HepG2 (cell line): ENCODE data around the gene RPS6KB1. TPM values are rescaled to one million over a fixed set of nuclear protein-coding genes. Genes with fewer than 3 reads are reported as not detected.

Experiments used
- ATAC-seq: fragments of 200-7000 bp; cut with Tn5 transposase; 3 replicates; pipeline ENCODE4 v1.9.1; 2020; ENCODE audit warnings: mild to moderate bottlenecking, moderate library complexity
- BruUV-seq: library from RNA; stranded (reverse); fragments of 400-500 nt; replicated peaks from 2 replicates; lab custom pipeline; 2021; lab: Mats Ljungman, UMichigan
- CTCF ChIA-PET: fragments of 300-600 bp; formaldehyde crosslinking; extraction: SDS; loops from one replicate; lab custom pipeline; 2021; ENCODE audit warnings: low total read pairs, inconsistent platforms, low intra/inter-chr PET ratio; lab: Yijun Ruan, JAX
- POLR2A ChIA-PET: fragments of 350-600 bp; sonication (Branson Sonifier 250); formaldehyde crosslinking; loops from one replicate; lab custom pipeline; 2020; ENCODE audit warnings: antibody characterized with exemption, inconsistent platforms; lab: Yijun Ruan, JAX
- DNase-seq: peaks from one replicate; pipeline ENCODE4 v3.0.0-alpha.2; 2015; ENCODE audit warnings: low spot score
- FAIRE-seq: peaks from 3 replicates; lab custom pipeline; 2011; peaks lifted over from hg19 to GRCh38; lab: Jason Lieb, UNC
- H2AFZ ChIP-seq: one replicate; pipeline ENCODE4 v1.6.1; 2011; ENCODE audit warnings: low read length, inconsistent platforms
- H3K27ac ChIP-seq: fragments of 300-600 bp; 3 replicates; pipeline ENCODE4 v1.8.0; 2011; ENCODE audit warnings: mixed run types, mild to moderate bottlenecking, mixed read lengths, low read length, inconsistent platforms; ENCODE audit not compliant: insufficient read depth; ENCODE audit errors: extremely low read length
- H3K27me3 ChIP-seq, 2 experiments: fragments of 200-600 bp in 1 of 2; 2 replicates in 1 of 2; 3 replicates in 1 of 2; pipeline versions ENCODE4 v1.6.0 to v1.8.0; 2011; ENCODE audit warnings: low read length in 2 of 2, mild to moderate bottlenecking in 2 of 2, moderate library complexity in 2 of 2, inconsistent platforms in 1 of 2; ENCODE audit not compliant: insufficient read depth in 2 of 2, control insufficient read depth in 1 of 2
- H3K36me3 ChIP-seq, 2 experiments: fragments of 200-600 bp in 1 of 2; replicated peaks in 1 of 2; 2 replicates in 1 of 2; 3 replicates in 1 of 2; pipeline versions ENCODE4 v1.5.1 to v1.8.0; 2011; ENCODE audit warnings: low read length in 2 of 2, inconsistent platforms in 1 of 2; ENCODE audit not compliant: insufficient read depth in 2 of 2, control insufficient read depth in 1 of 2
- H3K4me1 ChIP-seq: 2 replicates; pipeline ENCODE4 v1.5.1; 2012; ENCODE audit warnings: low read length, inconsistent platforms; ENCODE audit not compliant: insufficient read depth
- H3K4me2 ChIP-seq: 2 replicates; pipeline ENCODE4 v1.6.0; 2011; ENCODE audit warnings: low read depth, low read length, inconsistent platforms
- H3K4me3 ChIP-seq, 3 experiments: fragments of 200-600 bp in 1 of 3; sonication (generic), shearing (Covaris generic) in 1 of 3; replicated peaks in 1 of 3; 2 replicates each; pipeline ENCODE4 v1.5.1; 2011 to 2016; ENCODE audit warnings: low read length in 3 of 3, inconsistent platforms in 2 of 3, low read depth in 2 of 3, mild to moderate bottlenecking in 2 of 3, control low read depth in 1 of 3, mixed read lengths in 1 of 3; ENCODE audit not compliant: insufficient read depth in 1 of 3
- H3K79me2 ChIP-seq: one replicate; pipeline ENCODE4 v1.6.1; 2011; ENCODE audit warnings: low read length, inconsistent platforms; ENCODE audit not compliant: insufficient read depth
- H3K9ac ChIP-seq: 2 replicates; pipeline ENCODE4 v1.6.0; 2011; ENCODE audit warnings: mild to moderate bottlenecking, low read depth, low read length, inconsistent platforms; ENCODE audit not compliant: insufficient read depth
- H3K9me3 ChIP-seq: 2 replicates; pipeline ENCODE4 v1.5.1; 2012; ENCODE audit warnings: mild to moderate bottlenecking, low read length
- H4K20me1 ChIP-seq: 2 replicates; pipeline ENCODE4 v1.6.0; 2011; ENCODE audit warnings: inconsistent platforms, mild to moderate bottlenecking, low read length, moderate library complexity; ENCODE audit not compliant: insufficient read depth
- CHD4 ChIP-seq: fragments of 200-600 bp; sonication (generic); IDR thresholded peaks from 2 replicates; pipeline ENCODE4 v1.7.0; 2017; ENCODE audit warnings: mild to moderate bottlenecking, low read length, borderline replicate concordance
- FUBP1 ChIP-seq: sonication (generic); formaldehyde crosslinking; IDR thresholded peaks from 2 replicates; pipeline ENCODE4 v1.5.1; 2020; ENCODE audit warnings: missing genetic modification reagents, mild to moderate bottlenecking, borderline replicate concordance
- GMEB2 ChIP-seq: IDR thresholded peaks from 2 replicates; pipeline ENCODE4 v1.6.1; 2016; ENCODE audit warnings: missing biosample characterization, missing genetic modification reagents, low read depth
- NFKBIZ ChIP-seq: IDR thresholded peaks from 2 replicates; pipeline ENCODE4 v1.6.1; 2018; ENCODE audit warnings: missing genetic modification reagents, missing compliant biosample characterization
- POLR2AphosphoS5 ChIP-seq: IDR thresholded peaks from 2 replicates; pipeline ENCODE4 v1.6.1; 2012; ENCODE audit warnings: low read depth, low read length
- RXRB ChIP-seq: IDR thresholded peaks from 2 replicates; pipeline ENCODE4 v1.6.1; 2016; ENCODE audit warnings: borderline replicate concordance, missing genetic modification reagents, missing compliant biosample characterization
- SRSF1 ChIP-seq: fragments of 200-400 bp; formaldehyde crosslinking; optimal IDR thresholded peaks from 2 replicates; pipeline ENCODE3; 2017; ENCODE audit warnings: mild to moderate bottlenecking, low read depth, low read length, moderate library complexity
- THRA ChIP-seq: sonication (generic); formaldehyde crosslinking; IDR thresholded peaks from 2 replicates; pipeline ENCODE4 v1.4.0; 2020; ENCODE audit warnings: missing genetic modification reagents, borderline replicate concordance
- ZEB1 ChIP-seq: IDR thresholded peaks from 2 replicates; pipeline ENCODE4 v1.6.1; 2012; ENCODE audit warnings: mild to moderate bottlenecking, low read depth, inconsistent platforms; ENCODE audit not compliant: insufficient replicate concordance
- ZNF205 ChIP-seq: IDR thresholded peaks from 2 replicates; pipeline ENCODE4 v1.6.1; 2018; ENCODE audit warnings: missing biosample characterization, missing genetic modification reagents
- ZNF414 ChIP-seq: sonication (generic); formaldehyde crosslinking; IDR thresholded peaks from 2 replicates; pipeline ENCODE4 v1.5.0; 2020; ENCODE audit warnings: missing genetic modification reagents
- ZNF44 ChIP-seq: sonication (generic); formaldehyde crosslinking; IDR thresholded peaks from 2 replicates; pipeline ENCODE4 v1.5.1; 2020; ENCODE audit warnings: mild to moderate bottlenecking, missing genetic modification reagents
- ZNF510 ChIP-seq: sonication (generic); formaldehyde crosslinking; IDR thresholded peaks from 2 replicates; pipeline ENCODE4 v1.4.0; 2020; ENCODE audit warnings: low read depth, mild to moderate bottlenecking, missing genetic modification reagents
- ZSCAN9 ChIP-seq: IDR thresholded peaks from 2 replicates; pipeline ENCODE4 v1.6.1; 2016; ENCODE audit warnings: borderline replicate concordance
- WGBS: methylation state at CpG from one replicate; pipeline ENCODE4 v1.1.6; 2017; ENCODE audit warnings: low lambda C conversion rate; 5-methylcytosine and 5-hydroxymethylcytosine counted together
- in situ Hi-C: cut with HindIII; loops from 2 replicates; pipeline ENCODE4 v1.10.0; 2017; ENCODE audit warnings: low pct_unique_long_range_greater_than_20kb; ENCODE audit not compliant: extremely low pct_ligation_motif_present
- intact Hi-C: fragments of 100-400 bp; cut with micrococcal nuclease; formaldehyde crosslinking; loops from one replicate; pipeline ENCODE4 v1.10.0; 2022; ENCODE audit not compliant: unreplicated experiment
- polyA plus RNA-seq, 8 experiments: library from polyadenylated mRNA; depleted of rRNA in 3 of 8; stranded (reverse) in 7 of 8; unstranded in 1 of 8; fragments of >200 nt; fragmentation: Illumina TruSeq in 4 of 8; extraction: Trizol in 4 of 8; gene quantifications; 2 replicates each; pipeline versions ENCODE4 v1.2.1 to v1.2.3, GENCODE V29; 2011 to 2016; ENCODE audit warnings: low read depth in 4 of 8, missing spikeins in 1 of 8, mixed read lengths in 1 of 8; ENCODE audit not compliant: insufficient read depth in 1 of 8
- total RNA-seq, 5 experiments: library from RNA; depleted of rRNA; stranded (reverse); fragments of >200 nt; fragmentation: Illumina TruSeq; extraction: Trizol; gene quantifications; 2 replicates each; pipeline ENCODE4 v1.2.3, GENCODE V29; 2016; ENCODE audit warnings: low read depth in 1 of 5
- TF ChIP-seq, protein P1 (sequence below): IDR thresholded peaks from 2 replicates; pipeline ENCODE4 v1.6.1; 2012; ENCODE audit warnings: low read depth, low read length, improper control_type of control experiment

Gene RPS6KB1
- total and polyA plus RNA-seq, 2 of the 13 experiments (the other 11 are each of a cell fraction or from before 2014, with no cell fraction given): 16.5 to 42.2 TPM

- Histone ChIP-seq H2AFZ (no peak overlapping the region), H3K36me3 (peaks cover 4 to 17% of the 10 kb centered on the region in 2 experiments), H3K79me2 (no peaks in the 10 kb centered on the region), H3K27ac (no peak overlapping the region), H3K9me3 (no peaks in the 10 kb centered on the region), H3K9ac (no peak overlapping the region), H3K4me2 (no peak overlapping the region), H3K4me1 (peaks cover 54% of the 10 kb centered on the region), H3K4me3 (no peak overlapping the region), H3K27me3 (no peaks in the 10 kb centered on the region), H4K20me1 (no peaks in the 10 kb centered on the region)
- DNase-seq (peak; percentile 71), FAIRE-seq (no peak), ATAC-seq (no peak)
- WGBS: 94% methylated on average over 2 of the region's 2 CpGs
- CTCF ChIA-PET: interaction anchor here (1.6 to 2.5 kb wide), 2 partner anchors 106 to 112 kb away, joined by 30 to 39 read pairs; no protein-coding TSS in a partner anchor
- POLR2A ChIA-PET: interaction anchor here (0.7 to 1.7 kb wide), 6 partner anchors 34 to 158 kb away, joined by 3 to 6 read pairs (median 4); partner anchors contain the start of genes PTRH2, RNFT1, RPS6KB1 and TUBD1
- no TSS peak for BruUV-seq
- in situ Hi-C loops: no loop called here
- intact Hi-C loops: loop anchor here (1.0 kb wide), 1 partner anchor 106 kb away; no protein-coding TSS in a partner anchor
- TF ChIP-seq, protein P1, sequence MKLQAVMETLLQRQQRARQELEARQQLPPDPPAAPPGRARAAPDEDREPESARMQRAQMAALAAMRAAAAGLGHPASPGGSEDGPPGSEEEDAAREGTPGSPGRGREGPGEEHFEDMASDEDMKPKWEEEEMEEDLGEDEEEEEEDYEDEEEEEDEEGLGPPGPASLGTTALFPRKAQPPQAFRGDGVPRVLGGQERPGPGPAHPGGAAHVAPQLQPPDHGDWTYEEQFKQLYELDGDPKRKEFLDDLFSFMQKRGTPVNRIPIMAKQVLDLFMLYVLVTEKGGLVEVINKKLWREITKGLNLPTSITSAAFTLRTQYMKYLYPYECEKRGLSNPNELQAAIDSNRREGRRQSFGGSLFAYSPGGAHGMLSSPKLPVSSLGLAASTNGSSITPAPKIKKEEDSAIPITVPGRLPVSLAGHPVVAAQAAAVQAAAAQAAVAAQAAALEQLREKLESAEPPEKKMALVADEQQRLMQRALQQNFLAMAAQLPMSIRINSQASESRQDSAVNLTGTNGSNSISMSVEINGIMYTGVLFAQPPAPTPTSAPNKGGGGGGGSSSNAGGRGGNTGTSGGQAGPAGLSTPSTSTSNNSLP: peak; percentile 51; the same call in 1 of the 2 replicates
- TF ChIP-seq ZSCAN9 (CRISPR knock-in tag) (no peak), SRSF1 (no peak), POLR2AphosphoS5 (no peak), FUBP1 (CRISPR knock-in tag) (no peak), GMEB2 (CRISPR knock-in tag) (no peak), ZNF414 (CRISPR knock-in tag) (no peak), RXRB (CRISPR knock-in tag) (peak; percentile 35; the same call in 1 of the 2 replicates), ZNF44 (CRISPR knock-in tag) (no peak), ZNF510 (CRISPR knock-in tag) (no peak), CHD4 (no peak), ZNF205 (CRISPR knock-in tag) (no peak), ZEB1 (no peak), NFKBIZ (CRISPR knock-in tag) (no peak), THRA (CRISPR knock-in tag) (0 out of 2 replicates have a peak, but pooled peaks have one; percentile 20)
Observed at GRCh38 chr17:59859444-59860025, 33.4 kb upstream of the RPS6KB1 start.
